Stomach smooth muscle (tissue), 2 donors: Measurements from ENCODE around the gene SENP1.

Experiments used
- H3K27ac ChIP-seq: one replicate; pipeline ENCODE4 v1.7.0; 2013; ENCODE audit warnings: mild to moderate bottlenecking, low read length, inconsistent platforms
- H3K27me3 ChIP-seq, 2 donors: one replicate each; pipeline ENCODE4 v1.7.0; 2013; ENCODE audit warnings: low read length in 2 of 2; ENCODE audit not compliant: insufficient read depth in 2 of 2, control insufficient read depth in 1 of 2
- H3K36me3 ChIP-seq, 2 donors: one replicate each; pipeline ENCODE4 v1.7.0; 2013; ENCODE audit warnings: low read length in 2 of 2; ENCODE audit not compliant: control insufficient read depth in 2 of 2, insufficient read depth in 2 of 2
- H3K4me1 ChIP-seq: one replicate; pipeline ENCODE4 v1.7.0; 2013; ENCODE audit warnings: low read length; ENCODE audit not compliant: control insufficient read depth, insufficient read depth
- H3K4me3 ChIP-seq, 2 donors: one replicate each; pipeline ENCODE4 v1.7.0; 2013; ENCODE audit warnings: low read length in 2 of 2
- H3K9ac ChIP-seq, 2 donors: one replicate each; pipeline ENCODE4 v1.7.0; 2013; ENCODE audit warnings: low read length in 2 of 2, mild to moderate bottlenecking in 1 of 2
- H3K9me3 ChIP-seq, 2 donors: one replicate each; pipeline ENCODE4 v1.7.0; 2013; ENCODE audit warnings: low read length in 2 of 2; ENCODE audit not compliant: control insufficient read depth in 2 of 2
- donor health status: healthy.
- donor health status: Pancreatic carcinoma.

Gene SENP1

GRCh38 chr12:48105867-48106680 lies at the start of gene SENP1:
Gene SENP1 (minus strand): TSS chr12:48106079. CDS start chr12:48101472, 4,607 bp downstream.
- H3K36me3 ChIP-seq, result no peaks in the 10 kb centered on the region
- H3K4me1 ChIP-seq, result peaks cover 13% of the 10 kb centered on the region
- H3K27ac ChIP-seq, result peak within 1 kb of the TSS; percentile 88
- peak within 1 kb of the TSS; percentile 88 to 99 for H3K4me3 ChIP-seq
- H3K9me3 ChIP-seq, result no peaks in the 10 kb centered on the region
- no peaks in the 10 kb centered on the region for H3K27me3 ChIP-seq
- H3K9ac ChIP-seq, result peak within 1 kb of the TSS; percentile 95 to 98

DNA sequence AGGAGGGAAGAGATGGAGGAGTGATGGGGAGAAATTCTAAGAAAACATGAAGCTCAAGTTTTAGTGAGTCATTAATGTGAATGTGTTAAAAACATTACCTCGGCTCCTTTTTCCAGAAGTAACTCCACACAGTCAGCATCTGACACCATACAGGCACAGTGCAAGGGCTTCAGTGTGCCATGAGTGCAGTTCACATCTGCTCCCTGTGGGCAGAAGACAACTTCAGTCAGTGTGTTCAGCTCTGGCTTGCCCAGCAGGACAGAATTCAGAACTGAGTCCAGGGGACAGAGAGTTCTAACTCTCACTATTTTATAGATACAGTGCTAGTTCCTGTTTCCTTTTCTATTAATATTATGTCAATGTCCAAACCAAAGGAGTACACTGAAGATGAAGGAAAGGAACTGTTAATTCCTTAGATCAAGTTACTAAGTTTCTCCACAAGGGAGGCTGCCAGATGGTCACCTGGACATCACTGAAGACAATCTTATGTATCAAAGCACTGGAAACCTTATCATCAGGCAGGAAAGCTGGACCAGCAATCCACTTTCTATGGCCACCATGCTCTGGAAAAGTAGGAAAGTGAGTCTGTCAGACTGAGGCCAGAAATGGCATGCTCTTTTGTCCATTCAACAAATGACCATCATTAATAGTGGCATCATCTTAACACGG lies 45.4 kb upstream of the SENP1 start:
- H3K4me1 ChIP-seq, result peaks cover 3% of the 10 kb centered on the region
- H3K27ac ChIP-seq, result no peak overlapping the region
- no peak overlapping the region for H3K9ac ChIP-seq
- H3K4me3 ChIP-seq, result no peak overlapping the region
- no peaks in the 10 kb centered on the region for H3K27me3 ChIP-seq
- H3K9me3 ChIP-seq, result no peaks in the 10 kb centered on the region
- H3K36me3 ChIP-seq, result peaks cover 38 to 48% of the 10 kb centered on the region in 2 donors

- peak overlapping the region in 1 of 2 donors; percentile 5 for H3K9ac ChIP-seq
- peaks cover 60 to 72% of the 10 kb centered on the region in 2 donors for H3K36me3 ChIP-seq
- no peaks in the 10 kb centered on the region for H3K9me3 ChIP-seq
- no peak overlapping the region for H3K27ac ChIP-seq
- no peaks in the 10 kb centered on the region for H3K27me3 ChIP-seq
- no peak overlapping the region for H3K4me3 ChIP-seq
- H3K4me1 ChIP-seq, result no peaks in the 10 kb centered on the region
Observed at GRCh38 chr12:48145981-48146380, 40.1 kb upstream of the SENP1 start.

DNA sequence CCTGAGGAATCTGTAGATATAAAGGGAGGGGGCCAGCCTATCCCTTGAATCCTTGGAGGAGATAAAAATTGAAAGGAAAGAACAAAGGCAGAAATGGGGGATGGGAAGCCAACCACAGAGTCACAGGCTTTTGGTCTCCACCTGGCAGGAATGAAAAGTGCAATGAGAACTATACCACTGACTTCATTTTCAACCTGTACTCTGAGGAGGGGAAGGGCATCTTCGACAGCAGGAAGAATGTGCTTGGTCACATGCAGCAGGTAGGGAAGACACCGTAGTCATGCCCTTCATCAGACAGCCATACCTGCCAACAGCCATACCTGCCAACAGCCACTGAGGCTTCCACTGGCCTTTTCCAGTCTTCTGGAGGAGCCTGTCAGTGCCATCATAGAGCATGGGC lies 38.0 kb upstream of the SENP1 start:
- Histone ChIP-seq H3K4me3 (no peak overlapping the region), H3K9me3 (no peaks in the 10 kb centered on the region), H3K27ac (no peak overlapping the region), H3K36me3 (peaks cover 51 to 74% of the 10 kb centered on the region in 2 donors), H3K4me1 (no peaks in the 10 kb centered on the region), H3K9ac (no peak overlapping the region), H3K27me3 (no peaks in the 10 kb centered on the region)

- Histone ChIP-seq H3K4me3 (no peak overlapping the region), H3K36me3 (peaks cover 50 to 75% of the 10 kb centered on the region in 2 donors), H3K9me3 (no peaks in the 10 kb centered on the region), H3K9ac (no peak overlapping the region), H3K27me3 (no peaks in the 10 kb centered on the region), H3K4me1 (no peaks in the 10 kb centered on the region), H3K27ac (no peak overlapping the region)
Observed at GRCh38 chr12:48142818-48143674, 37.2 kb upstream of the SENP1 start.

GRCh38 chr12:48135027-48135426 lies 29.1 kb upstream of the SENP1 start:
- H3K9ac ChIP-seq, result no peak overlapping the region
- no peaks in the 10 kb centered on the region for H3K4me1 ChIP-seq
- no peaks in the 10 kb centered on the region for H3K9me3 ChIP-seq
- H3K4me3 ChIP-seq, result no peak overlapping the region
- peaks cover 59 to 65% of the 10 kb centered on the region in 2 donors for H3K36me3 ChIP-seq
- no peak overlapping the region for H3K27ac ChIP-seq
- no peaks in the 10 kb centered on the region for H3K27me3 ChIP-seq

DNA sequence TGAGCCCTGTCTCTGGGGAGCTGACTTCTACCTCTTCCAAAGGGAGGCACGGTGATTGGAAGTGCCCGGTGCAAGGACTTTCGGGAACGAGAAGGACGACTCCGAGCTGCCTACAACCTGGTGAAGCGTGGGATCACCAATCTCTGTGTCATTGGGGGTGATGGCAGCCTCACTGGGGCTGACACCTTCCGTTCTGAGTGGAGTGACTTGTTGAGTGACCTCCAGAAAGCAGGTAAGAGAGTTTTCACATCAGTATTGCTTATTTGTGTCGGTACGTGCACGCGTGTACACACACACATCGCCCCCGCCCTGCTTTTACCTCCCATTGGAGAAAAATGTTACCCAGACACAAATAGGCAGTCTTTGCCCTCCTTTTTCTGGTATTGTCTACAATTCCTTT lies 26.9 kb upstream of the SENP1 start:
- H3K27me3 ChIP-seq, result no peaks in the 10 kb centered on the region
- H3K36me3 ChIP-seq, result peaks cover 56 to 58% of the 10 kb centered on the region in 2 donors
- H3K9ac ChIP-seq, result no peak overlapping the region
- no peak overlapping the region for H3K27ac ChIP-seq
- no peaks in the 10 kb centered on the region for H3K9me3 ChIP-seq
- no peaks in the 10 kb centered on the region for H3K4me1 ChIP-seq
- no peak overlapping the region for H3K4me3 ChIP-seq

DNA sequence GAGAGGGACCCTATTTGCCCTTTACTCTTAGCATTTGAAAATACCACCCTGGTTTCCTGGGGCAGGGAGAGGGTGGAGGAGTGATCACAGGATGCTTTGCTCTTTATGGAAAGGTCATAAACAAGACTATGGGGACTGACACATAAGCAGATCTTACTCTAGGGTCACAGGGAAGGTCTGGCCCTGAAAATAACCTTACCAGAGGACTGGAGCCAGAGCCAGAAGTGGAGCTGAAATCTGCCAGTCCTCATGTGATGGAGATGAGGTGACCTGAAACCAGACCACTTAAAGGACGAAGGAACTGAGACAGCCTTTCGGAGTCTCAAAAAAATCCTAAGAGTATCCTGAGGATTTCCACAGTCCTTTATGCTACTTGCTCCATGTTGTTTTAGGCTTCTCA lies 25.6 kb upstream of the SENP1 start:
- Histone ChIP-seq H3K4me1 (no peaks in the 10 kb centered on the region), H3K9me3 (no peaks in the 10 kb centered on the region), H3K36me3 (peaks cover 50 to 54% of the 10 kb centered on the region in 2 donors), H3K27me3 (no peaks in the 10 kb centered on the region), H3K9ac (no peak overlapping the region), H3K27ac (no peak overlapping the region), H3K4me3 (no peak overlapping the region)

DNA sequence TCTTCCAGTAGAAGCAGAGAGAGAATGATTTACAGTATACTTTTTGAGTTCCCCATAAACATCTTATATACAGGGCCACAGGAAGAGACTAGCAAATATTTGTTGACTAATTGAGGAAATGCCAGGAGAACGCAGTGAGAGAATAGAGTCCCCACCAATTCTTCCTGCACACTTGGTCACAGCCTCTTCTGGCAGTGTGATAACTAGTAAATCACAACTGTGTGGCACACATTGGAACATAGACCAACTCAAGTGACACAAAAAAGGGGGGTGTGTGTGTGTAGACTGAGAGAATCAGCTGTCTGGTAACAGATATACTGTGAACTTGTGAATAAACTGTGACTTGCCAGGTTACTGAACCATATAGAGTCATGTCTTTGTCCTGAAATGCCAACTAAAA lies 23.5 kb upstream of the SENP1 start:
- no peaks in the 10 kb centered on the region for H3K4me1 ChIP-seq
- H3K27ac ChIP-seq, result no peak overlapping the region
- H3K9me3 ChIP-seq, result no peaks in the 10 kb centered on the region
- no peaks in the 10 kb centered on the region for H3K27me3 ChIP-seq
- no peak overlapping the region for H3K9ac ChIP-seq
- H3K36me3 ChIP-seq, result peaks cover 41 to 44% of the 10 kb centered on the region in 2 donors
- H3K4me3 ChIP-seq, result no peak overlapping the region

GRCh38 chr12:48128800-48129199 lies 22.9 kb upstream of the SENP1 start:
- Histone ChIP-seq H3K9ac (no peak overlapping the region), H3K27ac (no peak overlapping the region), H3K4me3 (no peak overlapping the region), H3K4me1 (no peaks in the 10 kb centered on the region), H3K27me3 (no peaks in the 10 kb centered on the region), H3K9me3 (no peaks in the 10 kb centered on the region), H3K36me3 (peaks cover 35 to 41% of the 10 kb centered on the region in 2 donors)
